ENCODE data around the gene OR2S2. TPM values are rescaled to one million over a fixed set of nuclear protein-coding genes. Genes with fewer than 3 reads are reported as not detected.

Gene OR2S2
- total RNA-seq, 1 experiment from 2014 or later, result not detected

DNA sequence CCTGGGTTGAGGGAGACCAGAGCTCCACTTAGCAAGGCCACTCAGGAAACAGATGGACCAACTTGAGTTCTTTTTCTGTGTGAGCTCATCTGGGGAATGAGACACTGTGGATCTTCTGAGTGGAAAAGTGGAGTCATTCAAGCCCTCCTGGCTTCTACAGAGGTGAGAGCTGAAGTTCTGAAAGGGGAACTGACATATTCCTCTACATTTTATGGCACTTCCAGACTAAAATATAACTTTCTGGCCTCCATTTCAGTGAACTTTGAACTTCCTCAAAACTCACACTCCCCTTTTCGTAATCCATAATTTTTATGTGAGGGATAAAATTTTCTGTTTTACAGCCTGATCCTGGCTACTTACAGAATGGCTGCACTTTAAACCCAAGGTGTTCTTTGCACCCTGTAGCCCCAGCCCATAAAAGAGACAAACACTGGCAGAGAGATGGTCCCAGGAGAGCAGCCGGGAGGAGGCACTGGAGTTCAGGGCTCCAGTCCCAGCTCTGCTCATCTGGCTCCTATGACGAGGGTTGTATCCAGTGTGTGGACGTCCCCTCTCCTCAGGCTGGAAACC is 37.8 kb downstream of the OR2S2 start:
- POLR2A ChIA-PET (ENCODE audit: low non-redundant PET), result no interaction called here
- TF ChIP-seq EZH2 (IDR thresholded peaks at IDR 0.05; ENCODE audit: borderline replicate concordance, low read depth, low read length, poor library complexity, severe bottlenecking), result no peak
- no peak for DNase-seq (ENCODE audit: low spot score)
- H3K27me3 ChIP-seq (replicated peaks; ENCODE audit: insufficient read depth, low read depth, low read length, poor library complexity), result no peaks in the 10 kb centered on the region
- no peaks in the 10 kb centered on the region for H3K9me3 ChIP-seq (ENCODE audit: low read depth, low read length, poor library complexity, severe bottlenecking)
- H3K36me3 ChIP-seq (ENCODE audit: insufficient read depth, low read length, poor library complexity, severe bottlenecking), result no peaks in the 10 kb centered on the region
- intact Hi-C loops (cut with micrococcal nuclease; ENCODE audit: unreplicated experiment), result no loop called here
- H3K27ac ChIP-seq (ENCODE audit: low read depth, low read length, poor library complexity, severe bottlenecking), result no peak overlapping the region
- CTCF ChIA-PET, result no interaction called here
- H3K4me3 ChIP-seq (ENCODE audit: low read depth, low read length, poor library complexity, severe bottlenecking), result no peak overlapping the region
- H3K4me1 ChIP-seq (ENCODE audit: insufficient read depth, low read length, poor library complexity, severe bottlenecking), result peaks cover 4% of the 10 kb centered on the region
- BruUV-seq (replicated peaks), result no TSS peak

DNA sequence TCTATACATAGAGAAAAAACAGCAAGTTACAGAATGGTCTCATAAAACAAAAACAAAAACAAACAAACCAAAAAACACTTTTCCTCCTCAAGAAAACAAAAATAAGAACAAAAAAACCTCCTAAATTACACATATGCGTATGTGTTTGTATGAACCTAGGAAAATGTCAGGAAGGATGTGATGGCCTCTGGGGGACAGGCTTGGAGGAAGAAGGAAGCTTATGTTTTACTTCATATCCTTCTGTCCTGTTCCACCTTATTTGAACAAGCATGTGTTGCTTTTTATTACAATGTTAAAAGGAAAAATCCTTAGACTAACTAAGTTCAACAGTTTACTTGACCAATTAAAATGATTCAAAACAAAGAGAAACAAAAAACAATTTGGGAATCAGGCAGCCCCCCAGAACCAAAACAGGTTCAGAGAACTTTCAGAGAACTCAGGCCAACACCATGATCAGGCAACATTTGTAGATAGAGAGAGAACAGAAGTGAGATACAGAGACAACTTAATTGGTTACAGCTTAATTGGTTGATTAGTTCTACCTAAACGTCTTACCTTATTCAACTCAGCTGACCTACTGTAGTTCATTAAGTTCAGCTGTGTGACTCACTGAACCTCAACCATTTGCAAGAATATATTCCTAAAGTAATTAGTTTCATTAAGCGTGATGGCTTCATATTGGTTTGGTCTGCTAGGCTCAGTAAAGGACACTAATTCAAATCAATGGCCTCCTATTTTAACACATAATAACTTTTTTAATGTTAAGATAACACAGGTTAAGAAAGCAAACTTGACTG is 38.5 kb downstream of the OR2S2 start:
- TF ChIP-seq EZH2 (IDR thresholded peaks at IDR 0.05; ENCODE audit: borderline replicate concordance, low read depth, low read length, poor library complexity, severe bottlenecking), result no peak
- TF ChIP-seq, protein P1, sequence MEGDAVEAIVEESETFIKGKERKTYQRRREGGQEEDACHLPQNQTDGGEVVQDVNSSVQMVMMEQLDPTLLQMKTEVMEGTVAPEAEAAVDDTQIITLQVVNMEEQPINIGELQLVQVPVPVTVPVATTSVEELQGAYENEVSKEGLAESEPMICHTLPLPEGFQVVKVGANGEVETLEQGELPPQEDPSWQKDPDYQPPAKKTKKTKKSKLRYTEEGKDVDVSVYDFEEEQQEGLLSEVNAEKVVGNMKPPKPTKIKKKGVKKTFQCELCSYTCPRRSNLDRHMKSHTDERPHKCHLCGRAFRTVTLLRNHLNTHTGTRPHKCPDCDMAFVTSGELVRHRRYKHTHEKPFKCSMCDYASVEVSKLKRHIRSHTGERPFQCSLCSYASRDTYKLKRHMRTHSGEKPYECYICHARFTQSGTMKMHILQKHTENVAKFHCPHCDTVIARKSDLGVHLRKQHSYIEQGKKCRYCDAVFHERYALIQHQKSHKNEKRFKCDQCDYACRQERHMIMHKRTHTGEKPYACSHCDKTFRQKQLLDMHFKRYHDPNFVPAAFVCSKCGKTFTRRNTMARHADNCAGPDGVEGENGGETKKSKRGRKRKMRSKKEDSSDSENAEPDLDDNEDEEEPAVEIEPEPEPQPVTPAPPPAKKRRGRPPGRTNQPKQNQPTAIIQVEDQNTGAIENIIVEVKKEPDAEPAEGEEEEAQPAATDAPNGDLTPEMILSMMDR (conservative IDR thresholded peaks at IDR 0.05; ENCODE audit: low read depth, low read length), result no peak
- Histone ChIP-seq H3K4me1 (ENCODE audit: insufficient read depth, low read length, poor library complexity, severe bottlenecking) (peaks cover 4% of the 10 kb centered on the region), H3K36me3 (ENCODE audit: insufficient read depth, low read length, poor library complexity, severe bottlenecking) (no peaks in the 10 kb centered on the region), H3K9me3 (ENCODE audit: low read depth, low read length, poor library complexity, severe bottlenecking) (no peaks in the 10 kb centered on the region), H3K27ac (ENCODE audit: low read depth, low read length, poor library complexity, severe bottlenecking) (no peak overlapping the region), H3K27me3 (replicated peaks; ENCODE audit: insufficient read depth, low read depth, low read length, poor library complexity) (no peaks in the 10 kb centered on the region), H3K4me3 (ENCODE audit: low read depth, low read length, poor library complexity, severe bottlenecking) (no peak overlapping the region)
- ChIA-PET CTCF (interaction anchor here (0.5 kb wide), 1 partner anchor 71 kb away, joined by 5 read pairs; no protein-coding TSS in a partner anchor), POLR2A (ENCODE audit: low non-redundant PET) (no interaction called here)
- no TSS peak for BruUV-seq (replicated peaks)
- DNase-seq (ENCODE audit: low spot score), result no peak
- intact Hi-C loops (cut with micrococcal nuclease; ENCODE audit: unreplicated experiment), result no loop called here

DNA sequence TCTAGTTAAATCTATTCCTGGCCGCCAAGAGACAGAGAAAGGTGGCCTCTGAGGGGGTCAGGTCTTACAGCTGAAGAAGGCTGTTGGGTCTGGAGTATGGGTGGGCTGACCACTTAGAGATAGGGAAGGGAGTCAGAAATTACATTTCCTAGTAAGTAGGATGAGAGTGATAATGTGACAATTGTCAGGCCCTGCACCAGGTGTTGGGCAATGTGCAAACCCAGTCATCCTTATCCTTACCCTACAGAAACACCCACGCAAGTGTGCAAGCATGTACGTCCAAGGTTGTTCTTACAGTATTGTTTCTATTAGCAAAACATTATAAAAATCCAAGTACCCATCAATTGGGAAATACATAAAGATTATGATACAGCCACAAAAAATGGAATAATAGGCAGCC is 39.2 kb downstream of the OR2S2 start:
- H3K27me3 ChIP-seq (replicated peaks; ENCODE audit: insufficient read depth, low read depth, low read length, poor library complexity), result no peaks in the 10 kb centered on the region
- DNase-seq (ENCODE audit: low spot score), result no peak
- CTCF ChIA-PET, result no interaction called here
- intact Hi-C loops (cut with micrococcal nuclease; ENCODE audit: unreplicated experiment), result no loop called here
- H3K9me3 ChIP-seq (ENCODE audit: low read depth, low read length, poor library complexity, severe bottlenecking), result no peaks in the 10 kb centered on the region
- H3K4me3 ChIP-seq (ENCODE audit: low read depth, low read length, poor library complexity, severe bottlenecking), result no peak overlapping the region
- no TSS peak for BruUV-seq (replicated peaks)
- H3K4me1 ChIP-seq (ENCODE audit: insufficient read depth, low read length, poor library complexity, severe bottlenecking), result peaks cover 4% of the 10 kb centered on the region
- H3K27ac ChIP-seq (ENCODE audit: low read depth, low read length, poor library complexity, severe bottlenecking), result no peak overlapping the region
- TF ChIP-seq, protein P1 (conservative IDR thresholded peaks at IDR 0.05; ENCODE audit: low read depth, low read length), result no peak
- TF ChIP-seq EZH2 (IDR thresholded peaks at IDR 0.05; ENCODE audit: borderline replicate concordance, low read depth, low read length, poor library complexity, severe bottlenecking), result no peak
- POLR2A ChIA-PET (ENCODE audit: low non-redundant PET), result no interaction called here
- H3K36me3 ChIP-seq (ENCODE audit: insufficient read depth, low read length, poor library complexity, severe bottlenecking), result no peaks in the 10 kb centered on the region

Measured in A673 (cell line).